Endothelial cell of umbilical vein (primary cell): Measurements from ENCODE around the gene GUCD1. TPM values are rescaled to one million over a fixed set of nuclear protein-coding genes. Genes with fewer than 3 reads are reported as not detected.
"Not testable (repeated sequence)": the region's sequence is repeated elsewhere in the genome, so short reads cannot be mapped to it uniquely, and the experiment has no call there.

ENCODE experiments used
- BruUV-seq: library from RNA; stranded (reverse); fragments of 400-500 nt; replicated peaks from 2 replicates; lab custom pipeline; 2021; lab: Mats Ljungman, UMichigan
- CTCF ChIA-PET: fragments of 300-600, 350-600 bp; sonication (Branson Sonifier 250); formaldehyde crosslinking; loops from one replicate; lab custom pipeline; 2021; ENCODE audit warnings: antibody characterized with exemption, inconsistent platforms; lab: Charles Lee
- POLR2A ChIA-PET: fragments of 300-600, 350-600 bp; sonication (Branson Sonifier 250); formaldehyde crosslinking; loops from one replicate; lab custom pipeline; 2021; ENCODE audit warnings: antibody characterized with exemption, inconsistent platforms; lab: Charles Lee
- DNase-seq: peaks from one replicate; pipeline ENCODE4 v3.0.0-alpha.2; 2011; ENCODE audit warnings: low read depth, low spot score
- FAIRE-seq: peaks from 2 replicates; lab custom pipeline; 2011; peaks lifted over from hg19 to GRCh38; lab: Jason Lieb, UNC
- H2AFZ ChIP-seq: 2 replicates; pipeline ENCODE4 v1.6.0; 2012; ENCODE audit warnings: low read depth, low read length, control low read depth, inconsistent platforms
- H3K27ac ChIP-seq: 2 replicates; pipeline ENCODE4 v1.5.1; 2011; ENCODE audit warnings: low read depth, mild to moderate bottlenecking, control low read depth, low read length, moderate library complexity; ENCODE audit not compliant: insufficient read depth
- H3K27me3 ChIP-seq, 2 experiments: 2 replicates each; pipeline versions ENCODE4 v1.6.0 to v1.6.1; 2011; ENCODE audit warnings: low read length in 2 of 2, mixed read lengths in 1 of 2; ENCODE audit not compliant: control insufficient read depth in 2 of 2, insufficient read depth in 2 of 2
- H3K36me3 ChIP-seq, 2 experiments: 2 replicates in 1 of 2; 3 replicates in 1 of 2; pipeline ENCODE4 v1.5.1; 2011; ENCODE audit warnings: low read length in 2 of 2, mild to moderate bottlenecking in 1 of 2, moderate library complexity in 1 of 2; ENCODE audit not compliant: control insufficient read depth in 2 of 2, insufficient read depth in 2 of 2; ENCODE audit errors: extremely low read depth in 1 of 2
- H3K4me1 ChIP-seq: 3 replicates; pipeline ENCODE4 v1.5.1; 2011; ENCODE audit warnings: mild to moderate bottlenecking, low read length; ENCODE audit not compliant: control insufficient read depth, insufficient read depth; ENCODE audit errors: extremely low read depth
- H3K4me2 ChIP-seq: 2 replicates; pipeline ENCODE4 v1.6.1; 2011; ENCODE audit warnings: low read length, control low read depth, mixed read lengths; ENCODE audit not compliant: insufficient read depth
- H3K4me3 ChIP-seq, 3 experiments: fragments of 200-600 bp in 1 of 3; sonication (generic), shearing (Covaris generic) in 1 of 3; replicated peaks in 1 of 3; 2 replicates each; pipeline ENCODE4 v1.5.1; 2011 to 2016; ENCODE audit warnings: control low read depth in 3 of 3, low read length in 3 of 3, mild to moderate bottlenecking in 2 of 3, inconsistent platforms in 1 of 3, low read depth in 1 of 3, moderate library complexity in 1 of 3; ENCODE audit not compliant: insufficient read depth in 1 of 3
- H3K79me2 ChIP-seq: 2 replicates; pipeline ENCODE4 v1.6.0; 2012; ENCODE audit warnings: low read length, inconsistent platforms; ENCODE audit not compliant: control insufficient read depth, insufficient read depth
- H3K9ac ChIP-seq: replicated peaks from 2 replicates; pipeline ENCODE3; 2011; ENCODE audit warnings: low read length, control low read depth; ENCODE audit not compliant: insufficient read depth; ENCODE audit errors: extremely low read depth
- H3K9me1 ChIP-seq: replicated peaks from 3 replicates; pipeline ENCODE4 v1.6.0; 2011; ENCODE audit warnings: mild to moderate bottlenecking, low read length; ENCODE audit not compliant: control insufficient read depth, insufficient read depth; ENCODE audit errors: extremely low read depth
- H3K9me3 ChIP-seq: replicated peaks from 2 replicates; pipeline ENCODE4 v1.5.1; 2012; ENCODE audit warnings: low read length, inconsistent platforms; ENCODE audit not compliant: control insufficient read depth, insufficient read depth
- H4K20me1 ChIP-seq: replicated peaks from 2 replicates; pipeline ENCODE3; 2011; ENCODE audit warnings: mild to moderate bottlenecking, low read length; ENCODE audit not compliant: control insufficient read depth, insufficient read depth; ENCODE audit errors: extremely low read depth
- CTCF ChIP-seq, 2 donors: IDR thresholded peaks; 1 replicate in 1 of 2; 2 replicates in 1 of 2; pipeline ENCODE4 v1.5.1; 2011; ENCODE audit warnings: low read length in 2 of 2, mild to moderate bottlenecking in 2 of 2, moderate library complexity in 2 of 2, control low read depth in 1 of 2, inconsistent platforms in 1 of 2, low read depth in 1 of 2; ENCODE audit not compliant: insufficient read depth in 1 of 2; ENCODE audit errors: extremely low read depth in 1 of 2
- EZH2 ChIP-seq: IDR thresholded peaks from 2 replicates; pipeline ENCODE4 v1.6.1; 2012; ENCODE audit warnings: borderline replicate concordance, low read depth, mild to moderate bottlenecking, moderate library complexity, low read length, inconsistent platforms; ENCODE audit not compliant: severe bottlenecking
- FOS ChIP-seq: IDR thresholded peaks from 2 replicates; pipeline ENCODE4 v1.6.1; 2011; ENCODE audit warnings: mild to moderate bottlenecking, low read length, moderate library complexity, borderline replicate concordance; ENCODE audit not compliant: insufficient read depth
- GATA2 ChIP-seq: IDR thresholded peaks from 2 replicates; pipeline ENCODE4 v1.7.0; 2011; ENCODE audit warnings: low read depth, mild to moderate bottlenecking, moderate library complexity, mixed read lengths, low read length; ENCODE audit not compliant: insufficient read length, insufficient read depth
- JUN ChIP-seq: IDR thresholded peaks from 2 replicates; pipeline ENCODE4 v1.6.1; 2011; ENCODE audit warnings: borderline replicate concordance, low read depth; ENCODE audit not compliant: insufficient read length, insufficient read depth
- MYC ChIP-seq: IDR thresholded peaks from one replicate; pipeline ENCODE4 v1.6.1; 2011; ENCODE audit warnings: mild to moderate bottlenecking, low read depth, low read length
- POLR2A ChIP-seq: IDR thresholded peaks from 2 replicates; pipeline ENCODE4 v1.6.1; 2012; ENCODE audit warnings: low read depth, mild to moderate bottlenecking, control low read depth, low read length
- POLR2AphosphoS5 ChIP-seq: IDR thresholded peaks from 2 replicates; pipeline ENCODE4 v1.6.1; 2012; ENCODE audit warnings: low read depth, mild to moderate bottlenecking, control low read depth, low read length, moderate library complexity; ENCODE audit not compliant: insufficient read depth
- dilution Hi-C: fragments of 300-500 bp; cut with MboI; formaldehyde crosslinking; loops from one replicate; pipeline ENCODE4 v1.15.0; 2019; ENCODE audit warnings: low sequenced_read_pairs; ENCODE audit not compliant: extremely low pct_ligation_motif_present
- intact Hi-C: fragments of 100-400 bp; cut with micrococcal nuclease; formaldehyde crosslinking; loops from one replicate; pipeline ENCODE4 v1.10.0; 2022
- polyA plus RNA-seq, 4 experiments: library from polyadenylated mRNA; depleted of rRNA in 3 of 4; stranded (reverse) in 3 of 4; unstranded in 1 of 4; fragments of >200 nt; gene quantifications; 2 replicates each; pipeline versions ENCODE4 v1.2.1 to v1.2.3, GENCODE V29; 2011 to 2012; ENCODE audit warnings: missing spikeins in 1 of 4
- total RNA-seq: library from RNA; stranded (reverse); gene quantifications from 2 replicates; pipeline ENCODE4 v1.2.3, GENCODE V29; 2021
- TF ChIP-seq, protein P1 (sequence below): IDR thresholded peaks from 2 replicates; pipeline ENCODE4 v1.6.1; 2011; ENCODE audit not compliant: insufficient read depth, insufficient read length

Gene GUCD1
- total and polyA plus RNA-seq, 2 donors (not counting 3 experiments of a cell fraction or from before 2014, with no cell fraction given): 116 to 138 TPM

DNA sequence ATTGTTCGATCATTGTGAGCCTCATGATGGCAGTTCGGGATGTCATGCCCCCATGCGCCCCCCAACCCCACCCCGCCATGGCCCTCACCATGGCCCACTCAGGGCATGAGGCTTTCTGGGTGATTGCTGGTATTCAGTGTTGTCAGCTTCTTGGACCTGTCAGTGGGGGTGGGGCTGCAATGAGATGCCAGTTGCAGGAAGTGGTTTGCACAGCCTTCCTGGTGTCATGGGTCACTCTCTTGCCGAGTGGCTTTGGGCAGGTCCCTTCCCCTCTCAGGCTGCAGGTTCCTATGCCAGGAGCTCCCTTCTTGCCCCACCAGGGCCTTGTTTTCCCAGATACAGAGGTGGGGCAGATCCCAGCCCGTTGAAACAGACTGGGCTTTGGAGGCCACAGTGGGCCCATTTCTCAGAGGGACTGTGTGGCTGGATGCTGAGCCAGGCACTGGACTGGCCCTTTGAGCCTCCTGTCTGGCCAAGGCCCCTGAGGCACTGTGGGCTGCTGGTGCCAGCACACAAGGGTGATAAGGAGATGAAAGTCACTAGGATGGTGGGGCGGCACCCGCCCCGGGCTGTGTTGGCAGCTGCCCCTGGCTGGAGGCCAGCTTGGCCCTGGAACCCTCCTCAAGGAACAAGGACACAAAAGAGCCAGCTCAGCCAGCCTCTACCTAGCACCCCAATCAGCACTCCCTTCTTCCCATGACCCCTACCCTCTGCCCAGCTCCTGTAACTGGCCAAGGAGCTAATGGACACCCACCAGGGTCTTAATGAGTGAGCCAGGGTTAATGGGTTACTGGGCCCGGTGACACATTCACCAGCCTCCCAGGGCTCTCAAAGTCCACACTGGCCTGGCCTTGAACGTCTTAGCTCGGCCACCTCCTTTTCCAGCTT lies 46.5 kb upstream of the GUCD1 start:
- CTCF ChIA-PET: no interaction called here
- peak; percentile 55 for FAIRE-seq

GRCh38 chr22:24599958-24600715 lies 45.2 kb upstream of the GUCD1 start:
- H3K4me1 ChIP-seq, dilution Hi-C loops, H3K4me2 ChIP-seq, H3K79me2 ChIP-seq, H4K20me1 ChIP-seq, H3K9me1 ChIP-seq, H2AFZ ChIP-seq, H3K36me3 ChIP-seq, FAIRE-seq, DNase-seq, H3K27me3 ChIP-seq, H3K9me3 ChIP-seq, POLR2A ChIA-PET, H3K9ac ChIP-seq, BruUV-seq, H3K4me3 ChIP-seq, H3K27ac ChIP-seq, intact Hi-C loops: not testable (repeated sequence)
- CTCF ChIA-PET: interaction anchor here (1.4 kb wide), 1 partner anchor 172 kb away, joined by 3 read pairs; no protein-coding TSS in a partner anchor

More for the DNA sequence above, 46.5 kb upstream of the GUCD1 start:
- Histone ChIP-seq H4K20me1 (no peaks in the 10 kb centered on the region), H2AFZ (no peak overlapping the region), H3K9me3 (no peaks in the 10 kb centered on the region), H3K9me1 (no peaks in the 10 kb centered on the region), H3K4me1 (peaks cover 7% of the 10 kb centered on the region), H3K36me3 (no peaks in the 10 kb centered on the region), H3K4me3 (no peak overlapping the region), H3K27me3 (no peaks in the 10 kb centered on the region), H3K79me2 (no peaks in the 10 kb centered on the region), H3K9ac (no peak overlapping the region), H3K4me2 (no peak overlapping the region), H3K27ac (no peak overlapping the region)
- no TSS peak for BruUV-seq
- DNase-seq: no peak
- intact Hi-C loops (no loop called here), dilution Hi-C loops (no loop called here)
- TF ChIP-seq POLR2AphosphoS5 (no peak), CTCF (IDR thresholded peaks at IDR 0.05; ENCODE audit: extremely low read depth in 1 of 2, insufficient read depth in 1 of 2, low read depth in 1 of 2, low read length in 2 of 2) (no peak), POLR2A (no peak), EZH2 (no peak), MYC (no peak), GATA2 (no peak), FOS (no peak), JUN (no peak)
- TF ChIP-seq, protein P1, sequence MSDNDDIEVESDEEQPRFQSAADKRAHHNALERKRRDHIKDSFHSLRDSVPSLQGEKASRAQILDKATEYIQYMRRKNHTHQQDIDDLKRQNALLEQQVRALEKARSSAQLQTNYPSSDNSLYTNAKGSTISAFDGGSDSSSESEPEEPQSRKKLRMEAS: no peak
- POLR2A ChIA-PET: no interaction called here
